K562 (cell line): ENCODE results near the gene RAE1. TPM values are rescaled to one million over a fixed set of nuclear protein-coding genes. Genes with fewer than 3 reads are reported as not detected.

Experiments used
- CAMTA2 ChIP-seq: fragments of 250-450 bp; sonication (Bioruptor Pico); conservative IDR thresholded peaks from 2 replicates; pipeline ENCODE4 v1.5.1; 2022
- CREM ChIP-seq: IDR thresholded peaks from 2 replicates; pipeline ENCODE4 v1.6.1; 2014; ENCODE audit warnings: antibody characterized with exemption, low read depth
- HDAC6 ChIP-seq: IDR thresholded peaks from 2 replicates; pipeline ENCODE4 v1.6.1; 2012; ENCODE audit warnings: low read depth, mild to moderate bottlenecking, control low read depth, inconsistent platforms, low read length, moderate library complexity
- KDM5B ChIP-seq: fragments of 200-600 bp; sonication (generic); IDR thresholded peaks from 2 replicates; pipeline ENCODE4 v1.6.1; 2012; ENCODE audit warnings: low read depth, mild to moderate bottlenecking, moderate library complexity, low read length, control low read depth, inconsistent platforms; ENCODE audit not compliant: insufficient replicate concordance
- RBM15 ChIP-seq: fragments of 200-400 bp; formaldehyde crosslinking; IDR thresholded peaks from 2 replicates; pipeline ENCODE4 v1.6.1; 2018; ENCODE audit warnings: mild to moderate bottlenecking, low read length, moderate library complexity; ENCODE audit not compliant: insufficient read depth
- SMARCC2 ChIP-seq: fragments of 450-650 bp; IDR thresholded peaks from 2 replicates; pipeline ENCODE4 v1.6.1; 2017; ENCODE audit warnings: antibody characterized with exemption, moderate library complexity, mild to moderate bottlenecking, low read depth
- SUPT5H ChIP-seq: fragments of 450-650 bp; IDR thresholded peaks from 2 replicates; pipeline ENCODE4 v1.6.1; 2016
- ZNF212 ChIP-seq: fragments of 450-650 bp; formaldehyde crosslinking; IDR thresholded peaks from 2 replicates; pipeline ENCODE4 v1.4.0; 2020; ENCODE audit warnings: mild to moderate bottlenecking
- ZNF584 ChIP-seq: fragments of 200-800 bp; sonication (Bioruptor generic); IDR thresholded peaks from 2 replicates; pipeline ENCODE4 v1.6.1; 2016; ENCODE audit warnings: low read depth, mild to moderate bottlenecking, missing genetic modification characterization, missing compliant biosample characterization
- polyA plus RNA-seq, 8 experiments: library from polyadenylated mRNA; depleted of rRNA in 4 of 8; stranded (reverse) in 5 of 8; unstranded in 3 of 8; fragments of >200 nt; fragmentation: Nextera tagmentation in 2 of 8; fragmentation: Illumina TruSeq in 1 of 8; extraction: Ambion mirVana in 2 of 8; extraction: Trizol in 1 of 8; gene quantifications; 2 replicates each; pipeline versions ENCODE4 v1.2.1 to v1.2.3, GENCODE V29; 2011 to 2014; ENCODE audit warnings: inconsistent platforms in 1 of 8, missing spikeins in 1 of 8
- total RNA-seq, 7 experiments: library from RNA; depleted of rRNA in 6 of 7; stranded (reverse); fragments of >200 nt in 6 of 7; fragmentation: Illumina TruSeq in 2 of 7; extraction: Trizol in 2 of 7; gene quantifications; 2 replicates each; pipeline versions ENCODE4 v1.2.1 to v1.2.3, GENCODE V29; 2011 to 2021; ENCODE audit warnings: low replicate concordance in 1 of 7
- TF ChIP-seq, protein P1 (sequence below): fragments of 200-600 bp; sonication (generic); IDR thresholded peaks from one replicate; pipeline ENCODE4 v1.6.1; 2012; ENCODE audit warnings: mild to moderate bottlenecking, low read depth, low read length, inconsistent platforms
- TF ChIP-seq, protein P2 (sequence below): sonication (generic); IDR thresholded peaks from 2 replicates; pipeline ENCODE4 v1.6.1; 2016
- TF ChIP-seq, protein P3 (sequence below), 2 experiments: fragments of 450-650 bp in 1 of 2; IDR thresholded peaks; 2 replicates each; pipeline ENCODE4 v1.6.1; 2011 to 2017; ENCODE audit warnings: low read depth in 2 of 2, antibody characterized with exemption in 1 of 2, borderline replicate concordance in 1 of 2, low read length in 1 of 2, mild to moderate bottlenecking in 1 of 2, mixed read lengths in 1 of 2; ENCODE audit not compliant: control insufficient read depth in 1 of 2

Gene RAE1
- total and polyA plus RNA-seq, 9 of the 15 experiments (the other 6 are each of a cell fraction or from before 2014, with no cell fraction given): 33.7 to 248 (median 77.7) TPM

DNA sequence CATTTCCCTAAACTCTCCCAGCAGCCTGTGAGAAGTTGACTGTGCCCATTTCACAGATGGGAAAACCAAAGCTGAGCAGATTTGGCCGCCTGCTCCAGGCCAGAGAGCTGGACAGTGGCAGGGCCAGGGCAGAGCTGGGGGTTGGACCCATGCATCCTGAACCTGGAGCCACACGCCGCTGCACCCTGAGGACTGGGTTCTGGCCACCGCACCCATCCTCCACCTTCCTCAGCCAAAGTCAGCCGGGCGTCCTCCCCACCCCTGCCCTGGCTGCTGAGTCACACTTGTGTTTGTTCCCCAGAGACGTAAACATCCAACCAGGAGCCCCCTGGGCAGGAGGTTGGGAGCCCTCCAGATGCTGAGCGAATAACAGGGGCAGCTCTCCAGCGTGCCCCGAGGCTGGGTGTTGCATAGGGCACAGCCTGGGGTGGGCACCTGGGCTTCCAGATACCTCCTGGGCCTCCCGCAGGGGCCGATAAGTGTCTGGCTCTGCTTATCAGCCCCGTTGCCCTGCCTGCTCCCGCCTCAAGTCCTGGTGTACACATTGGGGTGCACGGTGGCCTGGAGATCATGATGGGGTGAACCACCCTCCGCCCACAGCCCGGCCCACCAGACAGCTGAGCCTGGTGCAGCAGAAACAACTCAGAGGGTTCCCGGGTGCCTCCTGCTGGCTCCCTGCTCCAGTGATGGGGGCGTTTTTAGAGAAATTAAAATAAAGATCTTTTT, 64.0 kb downstream of the RAE1 start (continued):
- TF ChIP-seq, protein P1, sequence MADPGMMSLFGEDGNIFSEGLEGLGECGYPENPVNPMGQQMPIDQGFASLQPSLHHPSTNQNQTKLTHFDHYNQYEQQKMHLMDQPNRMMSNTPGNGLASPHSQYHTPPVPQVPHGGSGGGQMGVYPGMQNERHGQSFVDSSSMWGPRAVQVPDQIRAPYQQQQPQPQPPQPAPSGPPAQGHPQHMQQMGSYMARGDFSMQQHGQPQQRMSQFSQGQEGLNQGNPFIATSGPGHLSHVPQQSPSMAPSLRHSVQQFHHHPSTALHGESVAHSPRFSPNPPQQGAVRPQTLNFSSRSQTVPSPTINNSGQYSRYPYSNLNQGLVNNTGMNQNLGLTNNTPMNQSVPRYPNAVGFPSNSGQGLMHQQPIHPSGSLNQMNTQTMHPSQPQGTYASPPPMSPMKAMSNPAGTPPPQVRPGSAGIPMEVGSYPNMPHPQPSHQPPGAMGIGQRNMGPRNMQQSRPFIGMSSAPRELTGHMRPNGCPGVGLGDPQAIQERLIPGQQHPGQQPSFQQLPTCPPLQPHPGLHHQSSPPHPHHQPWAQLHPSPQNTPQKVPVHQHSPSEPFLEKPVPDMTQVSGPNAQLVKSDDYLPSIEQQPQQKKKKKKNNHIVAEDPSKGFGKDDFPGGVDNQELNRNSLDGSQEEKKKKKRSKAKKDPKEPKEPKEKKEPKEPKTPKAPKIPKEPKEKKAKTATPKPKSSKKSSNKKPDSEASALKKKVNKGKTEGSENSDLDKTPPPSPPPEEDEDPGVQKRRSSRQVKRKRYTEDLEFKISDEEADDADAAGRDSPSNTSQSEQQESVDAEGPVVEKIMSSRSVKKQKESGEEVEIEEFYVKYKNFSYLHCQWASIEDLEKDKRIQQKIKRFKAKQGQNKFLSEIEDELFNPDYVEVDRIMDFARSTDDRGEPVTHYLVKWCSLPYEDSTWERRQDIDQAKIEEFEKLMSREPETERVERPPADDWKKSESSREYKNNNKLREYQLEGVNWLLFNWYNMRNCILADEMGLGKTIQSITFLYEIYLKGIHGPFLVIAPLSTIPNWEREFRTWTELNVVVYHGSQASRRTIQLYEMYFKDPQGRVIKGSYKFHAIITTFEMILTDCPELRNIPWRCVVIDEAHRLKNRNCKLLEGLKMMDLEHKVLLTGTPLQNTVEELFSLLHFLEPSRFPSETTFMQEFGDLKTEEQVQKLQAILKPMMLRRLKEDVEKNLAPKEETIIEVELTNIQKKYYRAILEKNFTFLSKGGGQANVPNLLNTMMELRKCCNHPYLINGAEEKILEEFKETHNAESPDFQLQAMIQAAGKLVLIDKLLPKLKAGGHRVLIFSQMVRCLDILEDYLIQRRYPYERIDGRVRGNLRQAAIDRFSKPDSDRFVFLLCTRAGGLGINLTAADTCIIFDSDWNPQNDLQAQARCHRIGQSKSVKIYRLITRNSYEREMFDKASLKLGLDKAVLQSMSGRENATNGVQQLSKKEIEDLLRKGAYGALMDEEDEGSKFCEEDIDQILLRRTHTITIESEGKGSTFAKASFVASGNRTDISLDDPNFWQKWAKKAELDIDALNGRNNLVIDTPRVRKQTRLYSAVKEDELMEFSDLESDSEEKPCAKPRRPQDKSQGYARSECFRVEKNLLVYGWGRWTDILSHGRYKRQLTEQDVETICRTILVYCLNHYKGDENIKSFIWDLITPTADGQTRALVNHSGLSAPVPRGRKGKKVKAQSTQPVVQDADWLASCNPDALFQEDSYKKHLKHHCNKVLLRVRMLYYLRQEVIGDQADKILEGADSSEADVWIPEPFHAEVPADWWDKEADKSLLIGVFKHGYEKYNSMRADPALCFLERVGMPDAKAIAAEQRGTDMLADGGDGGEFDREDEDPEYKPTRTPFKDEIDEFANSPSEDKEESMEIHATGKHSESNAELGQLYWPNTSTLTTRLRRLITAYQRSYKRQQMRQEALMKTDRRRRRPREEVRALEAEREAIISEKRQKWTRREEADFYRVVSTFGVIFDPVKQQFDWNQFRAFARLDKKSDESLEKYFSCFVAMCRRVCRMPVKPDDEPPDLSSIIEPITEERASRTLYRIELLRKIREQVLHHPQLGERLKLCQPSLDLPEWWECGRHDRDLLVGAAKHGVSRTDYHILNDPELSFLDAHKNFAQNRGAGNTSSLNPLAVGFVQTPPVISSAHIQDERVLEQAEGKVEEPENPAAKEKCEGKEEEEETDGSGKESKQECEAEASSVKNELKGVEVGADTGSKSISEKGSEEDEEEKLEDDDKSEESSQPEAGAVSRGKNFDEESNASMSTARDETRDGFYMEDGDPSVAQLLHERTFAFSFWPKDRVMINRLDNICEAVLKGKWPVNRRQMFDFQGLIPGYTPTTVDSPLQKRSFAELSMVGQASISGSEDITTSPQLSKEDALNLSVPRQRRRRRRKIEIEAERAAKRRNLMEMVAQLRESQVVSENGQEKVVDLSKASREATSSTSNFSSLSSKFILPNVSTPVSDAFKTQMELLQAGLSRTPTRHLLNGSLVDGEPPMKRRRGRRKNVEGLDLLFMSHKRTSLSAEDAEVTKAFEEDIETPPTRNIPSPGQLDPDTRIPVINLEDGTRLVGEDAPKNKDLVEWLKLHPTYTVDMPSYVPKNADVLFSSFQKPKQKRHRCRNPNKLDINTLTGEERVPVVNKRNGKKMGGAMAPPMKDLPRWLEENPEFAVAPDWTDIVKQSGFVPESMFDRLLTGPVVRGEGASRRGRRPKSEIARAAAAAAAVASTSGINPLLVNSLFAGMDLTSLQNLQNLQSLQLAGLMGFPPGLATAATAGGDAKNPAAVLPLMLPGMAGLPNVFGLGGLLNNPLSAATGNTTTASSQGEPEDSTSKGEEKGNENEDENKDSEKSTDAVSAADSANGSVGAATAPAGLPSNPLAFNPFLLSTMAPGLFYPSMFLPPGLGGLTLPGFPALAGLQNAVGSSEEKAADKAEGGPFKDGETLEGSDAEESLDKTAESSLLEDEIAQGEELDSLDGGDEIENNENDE: no peak
- TF ChIP-seq, protein P2, sequence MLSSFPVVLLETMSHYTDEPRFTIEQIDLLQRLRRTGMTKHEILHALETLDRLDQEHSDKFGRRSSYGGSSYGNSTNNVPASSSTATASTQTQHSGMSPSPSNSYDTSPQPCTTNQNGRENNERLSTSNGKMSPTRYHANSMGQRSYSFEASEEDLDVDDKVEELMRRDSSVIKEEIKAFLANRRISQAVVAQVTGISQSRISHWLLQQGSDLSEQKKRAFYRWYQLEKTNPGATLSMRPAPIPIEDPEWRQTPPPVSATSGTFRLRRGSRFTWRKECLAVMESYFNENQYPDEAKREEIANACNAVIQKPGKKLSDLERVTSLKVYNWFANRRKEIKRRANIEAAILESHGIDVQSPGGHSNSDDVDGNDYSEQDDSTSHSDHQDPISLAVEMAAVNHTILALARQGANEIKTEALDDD: no peak
- 0 out of 2 replicates have a peak, but pooled peaks have one; percentile 29 for TF ChIP-seq CREM
- peak; percentile 71; the same call in 1 of the 2 replicates for TF ChIP-seq SMARCC2
- no peak for TF ChIP-seq CAMTA2 (CRISPR knock-in tag)
- TF ChIP-seq KDM5B: no peak
- TF ChIP-seq, protein P3, sequence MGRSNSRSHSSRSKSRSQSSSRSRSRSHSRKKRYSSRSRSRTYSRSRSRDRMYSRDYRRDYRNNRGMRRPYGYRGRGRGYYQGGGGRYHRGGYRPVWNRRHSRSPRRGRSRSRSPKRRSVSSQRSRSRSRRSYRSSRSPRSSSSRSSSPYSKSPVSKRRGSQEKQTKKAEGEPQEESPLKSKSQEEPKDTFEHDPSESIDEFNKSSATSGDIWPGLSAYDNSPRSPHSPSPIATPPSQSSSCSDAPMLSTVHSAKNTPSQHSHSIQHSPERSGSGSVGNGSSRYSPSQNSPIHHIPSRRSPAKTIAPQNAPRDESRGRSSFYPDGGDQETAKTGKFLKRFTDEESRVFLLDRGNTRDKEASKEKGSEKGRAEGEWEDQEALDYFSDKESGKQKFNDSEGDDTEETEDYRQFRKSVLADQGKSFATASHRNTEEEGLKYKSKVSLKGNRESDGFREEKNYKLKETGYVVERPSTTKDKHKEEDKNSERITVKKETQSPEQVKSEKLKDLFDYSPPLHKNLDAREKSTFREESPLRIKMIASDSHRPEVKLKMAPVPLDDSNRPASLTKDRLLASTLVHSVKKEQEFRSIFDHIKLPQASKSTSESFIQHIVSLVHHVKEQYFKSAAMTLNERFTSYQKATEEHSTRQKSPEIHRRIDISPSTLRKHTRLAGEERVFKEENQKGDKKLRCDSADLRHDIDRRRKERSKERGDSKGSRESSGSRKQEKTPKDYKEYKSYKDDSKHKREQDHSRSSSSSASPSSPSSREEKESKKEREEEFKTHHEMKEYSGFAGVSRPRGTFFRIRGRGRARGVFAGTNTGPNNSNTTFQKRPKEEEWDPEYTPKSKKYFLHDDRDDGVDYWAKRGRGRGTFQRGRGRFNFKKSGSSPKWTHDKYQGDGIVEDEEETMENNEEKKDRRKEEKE (IDR thresholded peaks at IDR 0.05; ENCODE audit: borderline replicate concordance in 1 of 2, control insufficient read depth in 1 of 2, low read depth in 2 of 2, low read length in 1 of 2): no peak
- no peak for TF ChIP-seq RBM15
- no peak for TF ChIP-seq ZNF212 (CRISPR knock-in tag)
- no peak for TF ChIP-seq SUPT5H
- no peak for TF ChIP-seq HDAC6
- TF ChIP-seq ZNF584: no peak
